GM18909 (cell line): ENCODE measurements around the gene UTP4.

Experiments used
- ATAC-seq: cut with Tn5 transposase; IDR thresholded peaks from one replicate; pipeline ENCODE4 v1.9.1; 2021; ENCODE audit warnings: mild to moderate bottlenecking; ENCODE audit not compliant: unreplicated experiment, poor library complexity

The UTP4 gene

DNA sequence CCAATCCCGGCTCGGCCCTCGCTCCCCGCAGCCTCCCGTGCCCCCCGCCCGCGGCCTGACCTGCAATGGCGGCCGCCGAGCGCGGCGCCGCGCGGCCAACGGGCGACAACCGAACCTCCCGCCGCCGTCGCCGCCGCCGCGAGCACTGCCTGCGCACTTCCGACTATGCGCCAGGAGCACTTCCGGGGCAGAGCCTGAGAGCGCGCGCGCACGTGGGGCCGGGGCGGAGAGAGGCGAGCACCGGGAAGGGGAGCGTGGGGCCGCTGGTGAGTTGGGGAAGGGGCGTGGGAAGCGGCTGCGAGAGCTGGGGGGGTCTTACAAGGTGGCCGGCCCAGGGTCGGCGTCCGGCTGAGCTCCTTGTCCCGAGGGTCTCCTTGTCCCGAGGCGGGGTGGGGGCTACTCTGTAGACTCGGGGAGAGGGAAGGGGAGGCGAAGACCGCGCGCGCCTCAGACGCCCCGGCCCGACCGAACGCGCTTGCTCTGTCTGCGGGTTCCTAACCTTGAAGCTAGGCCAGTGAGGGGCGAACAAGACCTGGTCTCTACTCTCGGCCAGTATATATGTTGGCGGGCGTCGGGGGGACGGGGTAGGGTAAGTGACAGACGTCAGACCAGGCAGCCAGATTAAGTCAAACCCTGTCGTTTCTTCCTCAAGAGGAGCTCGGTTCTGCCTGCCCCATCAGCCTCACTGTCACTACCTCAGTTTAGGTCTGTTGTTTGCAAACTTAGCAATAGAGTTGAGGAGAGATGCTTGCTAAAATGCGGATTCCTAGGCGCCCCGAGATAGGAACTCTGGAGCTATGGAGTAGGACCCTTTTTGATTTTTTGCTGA lies at the start of gene UTP4, which contains the start of gene CHTF8:
Gene UTP4, plus strand, starts transcription at position 226 of the 829 bp plus-strand sequence. CDS start 811 bp downstream, outside the sequence.
Gene CHTF8, minus strand, starts transcription at position 165 of the 829 bp plus-strand sequence. CDS start 11,130 bp downstream, outside the sequence.
- ATAC-seq, result peak; percentile 89

DNA sequence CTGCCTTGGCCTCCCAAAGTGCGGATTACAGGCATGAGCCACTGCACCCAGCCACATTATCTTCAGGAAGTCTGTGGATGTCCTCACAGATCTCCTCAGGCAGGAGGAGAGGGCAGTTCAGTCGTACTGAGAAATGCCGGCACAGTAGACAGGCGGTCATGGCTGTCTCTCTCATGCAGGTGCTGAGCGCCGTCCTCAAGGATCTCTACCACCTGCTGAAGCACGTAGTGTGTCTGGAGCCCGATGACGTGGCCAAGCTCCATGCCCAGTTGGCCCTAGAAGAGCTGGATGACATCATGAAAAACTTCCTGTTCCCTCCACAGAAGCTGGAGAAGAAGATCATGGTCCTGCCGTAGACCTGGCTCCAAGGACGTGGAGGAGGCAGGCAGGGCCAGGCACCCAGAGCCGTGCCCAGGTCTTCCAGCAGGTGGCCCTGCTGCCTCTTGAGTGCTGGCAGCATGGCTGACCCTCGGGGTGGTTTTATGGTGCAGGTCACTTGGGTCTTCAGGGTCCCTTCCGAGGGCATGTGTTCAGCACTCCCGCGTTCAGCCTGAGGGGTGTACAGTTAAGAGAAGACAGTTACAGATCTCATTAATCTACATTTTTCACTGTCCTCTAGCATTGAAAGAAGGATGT lies 49.0 kb upstream of the UTP4 start:
- ATAC-seq, result no peak

DNA sequence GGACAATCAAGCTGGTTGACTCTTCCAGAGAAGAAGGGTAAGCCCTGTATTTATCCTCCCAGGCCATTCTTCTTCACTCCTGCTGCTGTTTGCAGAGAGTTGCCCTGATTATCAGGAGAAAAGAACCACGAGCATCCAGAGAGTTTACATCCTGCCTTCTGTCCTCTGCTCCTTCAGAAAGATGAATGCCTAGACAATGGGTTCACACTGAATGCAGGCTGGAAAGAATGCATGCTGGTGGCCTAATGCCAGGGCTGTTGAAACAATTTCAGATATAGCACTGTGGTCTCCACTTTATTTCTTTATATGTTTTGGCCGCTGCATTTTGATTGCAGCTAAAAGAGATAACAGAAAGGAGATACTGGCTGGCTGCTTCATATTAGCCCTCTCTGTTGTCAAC lies 48.2 kb upstream of the UTP4 start:
- no peak for ATAC-seq

DNA sequence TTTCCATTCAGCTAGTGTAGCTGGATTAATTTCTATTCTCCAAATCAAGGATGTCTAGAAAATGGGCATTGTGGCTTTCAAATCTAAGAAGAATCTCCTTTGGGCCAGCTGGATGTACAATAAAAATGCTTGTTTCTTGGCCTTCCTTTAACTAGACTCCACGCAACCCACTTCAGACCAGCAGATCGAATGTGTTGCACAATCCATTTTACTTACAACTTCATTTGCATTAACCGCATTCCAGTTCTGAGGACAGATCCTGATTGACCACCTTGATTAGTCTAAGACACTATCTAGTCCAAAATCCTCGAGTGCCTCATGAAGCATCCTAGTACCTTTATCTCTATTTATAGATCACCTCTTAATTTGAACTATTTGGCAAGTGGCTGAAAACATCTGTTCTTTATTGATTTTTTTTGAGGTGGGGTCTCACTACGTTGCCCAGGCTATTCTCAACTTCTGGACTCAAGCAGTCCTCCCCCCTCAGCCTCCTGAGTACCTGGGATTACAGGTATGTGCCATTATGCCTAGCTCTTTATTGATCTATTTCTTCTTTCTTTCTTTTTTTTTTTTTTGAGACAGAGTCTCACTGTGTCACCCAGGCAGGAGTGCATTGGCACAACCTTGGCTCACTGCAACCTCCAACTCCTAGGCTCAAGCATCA lies 47.3 kb upstream of the UTP4 start:
- no peak for ATAC-seq

DNA sequence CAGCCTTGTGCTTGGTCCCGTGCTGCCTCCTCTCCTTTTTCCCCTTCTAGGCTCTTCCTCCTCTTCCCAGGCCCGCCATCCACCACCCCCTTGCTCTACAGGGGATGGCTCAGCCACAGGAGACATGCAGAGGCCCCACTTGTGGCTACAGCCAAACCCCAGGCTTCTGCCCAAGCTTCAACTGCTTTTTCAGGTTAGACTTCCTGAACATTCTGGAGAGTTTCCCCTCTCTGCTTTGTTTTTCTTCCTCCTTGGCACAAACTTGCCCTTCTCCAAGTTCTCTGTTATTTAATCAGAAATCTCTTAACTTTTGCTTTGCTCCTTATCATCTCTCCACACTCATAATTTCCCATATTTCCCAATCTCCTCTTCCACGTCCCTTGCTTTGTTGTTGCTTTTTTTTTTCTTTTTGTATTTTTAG lies 45.3 kb upstream of the UTP4 start:
- no peak for ATAC-seq

DNA sequence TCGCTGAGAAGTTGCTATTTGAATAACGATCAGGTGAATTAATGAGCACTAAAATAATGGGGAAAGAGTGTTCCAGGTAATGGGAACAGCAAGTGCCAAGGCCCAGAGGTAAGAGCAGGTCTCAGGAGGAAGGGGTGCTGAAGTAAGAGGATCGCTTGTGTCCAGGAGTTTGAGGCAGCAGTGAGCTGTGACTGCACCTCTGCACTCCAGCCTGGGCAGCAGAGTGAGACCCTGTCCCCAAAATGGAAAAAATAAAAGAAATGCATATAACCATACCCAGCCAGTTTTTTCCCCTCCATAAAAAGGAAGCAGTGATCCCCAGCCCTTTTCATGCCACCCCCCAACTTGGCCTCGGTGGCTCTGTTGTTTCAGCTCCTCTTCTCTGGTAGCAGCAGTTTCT lies 43.8 kb upstream of the UTP4 start:
- no peak for ATAC-seq

DNA sequence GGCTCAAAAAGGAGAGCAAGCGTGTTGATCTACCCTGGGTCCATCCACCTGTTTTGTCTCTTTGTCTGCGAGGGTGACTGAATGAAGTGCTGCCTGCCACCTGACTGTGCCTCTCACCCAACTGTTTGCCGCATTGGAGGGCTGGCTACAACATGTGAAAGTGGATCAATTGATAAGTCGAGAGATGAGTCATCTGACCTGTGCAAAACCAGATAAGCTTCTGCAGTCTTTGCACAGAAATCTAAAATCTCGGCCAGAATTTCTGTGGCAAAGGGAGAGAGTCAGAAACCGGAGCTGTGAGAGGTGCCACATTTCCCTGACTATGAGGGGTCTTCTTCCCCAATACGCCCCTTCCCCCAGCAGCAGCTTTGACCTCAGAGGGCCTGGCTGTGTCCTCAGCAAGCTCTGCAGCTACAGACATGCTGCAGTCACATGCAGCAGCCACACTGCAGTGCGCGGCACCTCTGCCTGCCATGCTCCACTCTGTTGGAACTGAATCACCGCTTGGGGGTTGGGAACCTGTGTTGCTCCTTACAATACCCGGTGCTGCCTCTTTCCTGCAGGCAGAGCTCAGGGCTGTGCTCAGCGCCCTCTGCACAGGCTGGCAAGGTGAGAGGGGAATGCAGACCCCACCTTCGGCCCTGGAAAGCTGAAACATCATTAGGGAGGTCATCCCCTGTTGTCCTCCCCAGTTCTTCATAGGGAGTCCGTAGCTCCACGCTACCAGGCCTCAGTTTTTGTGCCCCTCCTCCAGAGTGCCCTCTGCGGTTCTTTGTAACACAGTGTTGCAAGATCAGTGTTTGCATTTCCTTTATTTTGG lies 43.1 kb upstream of the UTP4 start:
- no peak for ATAC-seq

DNA sequence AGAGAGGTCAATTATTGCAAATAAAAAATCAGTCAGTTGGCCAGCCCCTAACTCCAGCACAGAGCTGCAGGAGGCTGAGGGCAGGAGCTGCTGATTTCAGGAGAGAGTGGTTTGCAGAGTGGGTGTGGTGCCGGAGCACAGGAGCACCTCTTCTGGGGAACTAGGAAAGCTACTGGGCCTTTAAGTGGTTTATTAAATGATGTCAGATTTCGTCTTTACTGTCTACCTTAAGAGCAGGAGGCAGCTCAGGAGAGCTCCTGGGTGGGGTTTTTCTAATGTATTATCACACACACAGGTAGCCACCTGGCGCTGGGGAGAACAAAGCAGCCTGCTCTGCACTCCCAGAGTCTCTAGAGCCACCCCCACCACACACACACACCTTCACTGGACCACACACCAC lies 38.5 kb upstream of the UTP4 start:
- no peak for ATAC-seq

DNA sequence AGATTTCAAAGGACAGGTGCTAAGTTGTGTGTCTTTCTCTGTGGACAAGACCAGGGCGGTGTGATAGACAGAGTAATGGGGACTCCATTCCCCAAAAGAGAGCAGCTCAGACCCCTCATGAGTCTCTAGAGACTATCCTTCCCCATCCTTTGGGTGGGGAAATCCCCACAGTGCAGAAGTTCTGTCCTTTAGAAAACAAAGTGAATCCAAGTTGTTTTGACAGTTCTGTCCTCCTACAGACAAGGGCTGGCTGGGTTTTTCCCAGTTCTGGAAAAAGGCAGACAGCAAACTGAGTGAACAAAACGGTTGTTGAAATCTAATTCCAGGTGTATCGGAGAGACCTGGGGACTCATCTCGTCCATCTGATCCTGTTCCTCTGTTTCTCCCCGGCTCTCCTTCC lies 37.9 kb upstream of the UTP4 start:
- ATAC-seq, result no peak

DNA sequence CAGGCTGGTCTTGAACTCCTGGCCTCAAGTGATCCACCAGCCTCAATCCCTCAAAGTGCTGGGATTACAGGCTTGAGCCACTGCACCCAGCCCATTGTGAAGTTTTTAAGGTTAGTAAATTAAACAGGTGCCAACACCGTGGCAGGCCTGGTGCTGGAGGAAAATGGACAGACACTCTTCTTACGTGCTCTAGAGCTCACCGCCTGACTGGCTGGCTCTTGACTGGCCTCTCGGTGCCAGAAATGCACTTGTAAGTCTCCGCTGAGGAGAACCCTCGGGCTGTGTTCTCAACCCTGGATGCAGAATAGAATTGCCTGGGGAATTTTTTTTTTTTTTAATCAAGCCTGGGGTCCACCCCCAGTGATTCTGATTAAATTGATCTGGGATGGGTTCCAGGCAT lies 37.3 kb upstream of the UTP4 start:
- ATAC-seq, result no peak

DNA sequence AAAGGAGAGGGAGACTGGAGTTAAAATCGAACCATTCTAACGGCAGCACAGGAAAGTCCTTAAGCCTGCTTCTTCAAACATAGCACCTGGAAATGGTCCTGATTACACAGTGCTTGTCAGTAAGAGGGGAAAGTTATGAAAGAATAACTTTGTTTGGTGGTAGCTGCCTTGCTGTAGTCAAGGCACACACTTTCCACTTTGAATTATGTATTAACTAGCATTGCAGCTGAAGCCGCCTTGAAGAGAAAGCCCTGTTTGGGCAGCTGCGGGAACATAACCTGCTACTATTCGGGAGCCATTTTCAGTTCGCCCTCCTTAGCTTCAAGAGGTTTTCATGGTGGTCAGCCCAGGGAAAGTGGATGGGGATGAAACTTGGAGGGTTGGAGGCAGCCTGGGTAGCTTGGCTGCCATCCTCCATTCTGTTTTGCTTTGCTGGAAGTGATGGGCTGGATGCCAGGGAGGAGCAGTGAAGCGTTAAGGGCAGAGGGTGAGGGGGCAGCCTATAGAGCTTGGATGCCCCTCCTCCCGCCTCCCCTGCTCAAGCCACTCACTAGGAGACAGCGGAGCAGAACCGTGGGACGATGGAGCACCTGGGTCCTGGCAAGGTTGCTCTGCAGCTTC lies 32.3 kb upstream of the UTP4 start:
- ATAC-seq, result no peak

DNA sequence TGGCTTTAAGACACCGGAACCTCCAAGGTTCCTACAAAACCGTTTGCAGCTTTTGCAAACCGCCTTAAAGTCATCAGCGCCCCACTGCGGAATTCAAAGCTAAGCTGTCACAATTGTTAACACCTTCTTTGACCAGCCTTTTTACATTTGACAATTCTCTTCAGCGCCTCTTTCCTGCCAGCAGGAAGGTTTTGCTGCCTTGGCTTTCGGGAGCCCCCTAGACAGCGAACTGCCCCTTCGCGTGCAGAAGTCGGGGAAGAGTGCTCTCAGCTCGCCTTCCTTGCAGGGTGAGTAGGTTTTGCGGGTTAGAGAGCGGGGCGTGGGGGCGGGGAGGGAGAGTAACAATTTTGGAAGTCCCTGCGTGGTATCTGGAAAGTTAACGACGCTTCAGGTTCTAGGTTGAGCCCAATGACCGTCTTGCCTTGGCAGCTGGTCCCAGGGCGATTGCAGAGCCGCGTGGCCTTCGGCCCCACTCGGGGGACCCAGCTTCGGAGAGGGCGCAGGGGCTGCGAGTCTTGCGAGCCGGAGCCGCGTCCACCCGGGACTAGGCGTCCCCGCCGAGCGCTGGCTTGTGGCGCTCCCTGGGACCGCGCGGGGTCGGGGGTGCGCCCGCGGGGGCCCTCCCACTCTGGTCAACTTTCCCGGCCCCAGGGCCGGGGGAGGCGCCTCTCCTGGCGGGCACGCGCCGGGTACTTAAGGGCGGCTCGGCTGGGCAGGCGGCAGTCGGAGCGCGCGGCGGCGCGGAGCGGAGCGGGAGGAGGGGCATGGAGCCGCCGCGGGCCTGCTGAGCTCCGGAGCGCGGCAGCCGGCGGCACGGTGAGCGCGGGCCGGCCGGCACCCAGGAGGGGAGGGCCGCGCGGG lies 26.7 kb upstream of the UTP4 start, which contains the start of gene HAS3:
Gene HAS3, plus strand, starts transcription at position 153 of the 861 bp plus-strand sequence. CDS start 3,743 bp downstream, outside the sequence.
- ATAC-seq, result no peak

DNA sequence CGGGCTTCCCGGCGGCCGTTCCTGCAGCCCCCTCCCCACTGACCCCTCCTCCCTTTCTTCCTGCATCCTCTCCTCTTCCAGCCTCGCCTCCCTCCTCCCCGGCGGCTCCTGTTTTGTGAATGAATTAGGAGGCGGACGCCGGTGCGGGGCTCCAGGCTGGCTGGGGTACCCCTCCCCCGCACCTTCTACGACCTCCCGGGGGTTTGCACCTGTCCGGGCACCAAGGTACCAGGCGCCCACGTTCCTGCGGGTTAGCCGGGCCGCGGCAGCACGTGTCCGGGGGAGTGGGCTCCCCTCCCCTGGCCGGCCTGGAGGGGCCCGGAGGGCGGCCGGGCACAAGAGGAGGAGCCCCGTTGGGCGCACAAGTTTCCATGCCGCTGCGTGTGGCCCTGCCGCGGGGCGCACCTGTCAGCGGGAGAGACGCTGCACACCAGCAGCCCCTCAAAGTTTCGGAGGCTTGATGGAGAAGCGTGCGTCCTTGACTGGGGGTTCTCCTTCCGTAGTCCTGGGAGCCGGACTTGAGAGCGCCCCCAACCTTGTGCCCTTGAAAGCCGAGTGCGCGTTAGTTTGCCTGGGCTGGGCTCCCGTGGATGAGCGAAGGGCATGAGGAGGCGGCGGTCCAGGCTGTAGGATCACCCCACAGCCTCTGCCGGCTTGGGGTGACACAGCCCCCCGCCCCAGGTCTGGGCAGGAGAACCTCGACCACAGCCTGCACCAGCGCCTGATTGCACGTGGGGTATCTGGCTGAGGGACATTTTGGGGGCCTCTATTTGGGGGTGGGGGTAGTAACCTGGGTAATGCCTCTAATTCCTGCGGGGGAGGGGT lies 25.7 kb upstream of the UTP4 start:
- ATAC-seq, result no peak

DNA sequence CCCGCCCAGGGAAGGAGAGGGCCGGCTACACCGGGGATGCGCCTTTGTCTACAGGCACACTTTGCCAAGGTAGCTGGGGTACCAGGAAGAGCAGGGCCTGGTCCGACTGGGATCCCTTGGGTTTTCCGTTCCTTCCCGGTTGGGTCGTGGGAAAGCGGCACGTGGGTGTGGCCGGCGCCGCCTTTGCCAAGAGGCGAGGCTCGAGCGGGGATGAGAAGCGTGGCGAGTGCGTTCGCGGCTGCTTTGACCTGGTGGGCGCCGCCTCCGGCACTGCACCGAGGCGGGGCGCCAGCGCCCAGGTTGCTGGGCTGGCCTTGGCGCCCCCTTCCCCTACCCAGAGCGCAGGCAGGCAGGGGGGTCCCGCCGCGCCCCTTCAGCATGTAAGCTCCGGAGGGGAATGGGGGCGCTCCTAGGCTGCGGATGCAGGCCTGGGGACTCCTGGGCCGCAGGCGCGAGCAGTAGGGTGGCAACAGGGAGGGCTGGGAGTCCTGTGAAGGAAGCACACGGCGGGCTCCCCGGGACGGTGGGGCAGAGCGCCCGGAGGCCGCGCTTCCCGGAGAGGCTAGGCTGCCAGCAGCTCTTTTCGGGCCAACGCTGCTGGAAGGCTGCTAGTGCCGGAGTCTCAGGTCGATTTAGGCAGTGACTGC lies 25.0 kb upstream of the UTP4 start:
- ATAC-seq, result no peak

DNA sequence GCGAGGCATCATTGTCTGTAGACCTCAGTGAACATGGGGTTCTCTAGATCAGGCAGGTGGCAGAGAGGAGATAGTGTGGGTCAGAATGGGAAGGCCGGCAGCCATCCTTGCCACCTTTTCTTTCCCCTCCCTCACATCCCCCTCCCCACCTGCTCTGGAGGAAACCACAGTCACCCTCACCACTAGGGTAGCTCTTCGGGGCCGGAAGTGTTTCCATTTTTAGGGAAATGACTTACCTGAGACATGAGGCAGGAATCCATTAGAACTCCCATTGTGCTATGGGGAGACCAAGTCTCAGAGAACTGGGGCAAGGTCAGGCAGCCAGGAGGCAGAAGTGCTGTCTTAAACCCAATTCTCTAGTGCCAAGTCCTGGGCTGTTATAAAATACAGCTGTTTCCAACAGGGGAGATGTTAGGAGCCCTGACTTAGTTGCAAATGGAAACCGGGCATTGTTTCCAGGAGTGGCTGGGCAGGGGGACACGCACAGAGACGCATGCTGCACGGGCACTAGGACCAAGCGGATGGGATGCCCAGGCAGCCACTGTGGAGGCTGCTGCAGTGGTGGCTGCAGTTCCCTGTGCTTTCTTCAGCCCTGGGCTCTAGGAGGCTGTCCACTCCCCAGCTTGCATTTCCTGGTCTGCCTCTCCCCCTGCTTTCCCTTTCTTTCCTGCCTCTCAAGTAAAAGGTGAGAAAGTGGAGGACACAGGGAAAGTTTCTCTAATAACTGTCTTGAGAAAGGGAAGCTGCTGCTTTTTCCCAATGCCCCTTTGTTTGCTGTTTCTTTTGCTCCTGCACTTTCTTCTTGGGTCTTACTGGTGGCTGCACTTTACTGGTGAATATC lies 24.2 kb upstream of the UTP4 start:
- ATAC-seq, result no peak

DNA sequence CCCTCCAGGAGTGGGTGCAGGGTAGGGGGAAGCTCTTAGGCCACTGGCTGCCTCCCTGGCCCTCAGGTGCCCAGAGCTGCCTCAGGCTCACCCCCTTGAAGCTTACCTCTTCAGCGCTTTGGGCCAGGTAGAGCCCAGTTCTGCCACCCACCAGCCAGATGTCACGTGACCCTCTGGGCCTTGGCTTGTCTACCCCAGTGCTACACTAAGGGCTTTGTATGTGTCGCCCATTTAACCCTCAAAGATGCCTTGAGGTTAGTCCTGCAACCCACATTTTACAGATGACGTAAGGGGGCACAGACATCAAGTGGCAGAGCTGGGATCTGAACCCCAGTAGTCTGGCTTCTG lies 23.6 kb upstream of the UTP4 start:
- ATAC-seq, result no peak
